Endothelial cell of umbilical vein (primary cell): Measurements from ENCODE around the gene NATD1. TPM values are rescaled to one million over a fixed set of nuclear protein-coding genes. Genes with fewer than 3 reads are reported as not detected.

Experiments used
- BruUV-seq: library from RNA; stranded (reverse); fragments of 400-500 nt; replicated peaks from 2 replicates; lab custom pipeline; 2021; lab: Mats Ljungman, UMichigan
- CTCF ChIA-PET: fragments of 300-600, 350-600 bp; sonication (Branson Sonifier 250); formaldehyde crosslinking; loops from one replicate; lab custom pipeline; 2021; ENCODE audit warnings: antibody characterized with exemption, inconsistent platforms; lab: Charles Lee
- POLR2A ChIA-PET: fragments of 300-600, 350-600 bp; sonication (Branson Sonifier 250); formaldehyde crosslinking; loops from one replicate; lab custom pipeline; 2021; ENCODE audit warnings: antibody characterized with exemption, inconsistent platforms; lab: Charles Lee
- DNase-seq: peaks from one replicate; pipeline ENCODE4 v3.0.0-alpha.2; 2011; ENCODE audit warnings: low read depth, low spot score
- FAIRE-seq: peaks from 2 replicates; lab custom pipeline; 2011; peaks lifted over from hg19 to GRCh38; lab: Jason Lieb, UNC
- H2AFZ ChIP-seq: 2 replicates; pipeline ENCODE4 v1.6.0; 2012; ENCODE audit warnings: low read depth, low read length, control low read depth, inconsistent platforms
- H3K27ac ChIP-seq: 2 replicates; pipeline ENCODE4 v1.5.1; 2011; ENCODE audit warnings: low read depth, mild to moderate bottlenecking, control low read depth, low read length, moderate library complexity; ENCODE audit not compliant: insufficient read depth
- H3K27me3 ChIP-seq, 2 experiments: 2 replicates each; pipeline versions ENCODE4 v1.6.0 to v1.6.1; 2011; ENCODE audit warnings: low read length in 2 of 2, mixed read lengths in 1 of 2; ENCODE audit not compliant: control insufficient read depth in 2 of 2, insufficient read depth in 2 of 2
- H3K36me3 ChIP-seq, 2 experiments: 2 replicates in 1 of 2; 3 replicates in 1 of 2; pipeline ENCODE4 v1.5.1; 2011; ENCODE audit warnings: low read length in 2 of 2, mild to moderate bottlenecking in 1 of 2, moderate library complexity in 1 of 2; ENCODE audit not compliant: control insufficient read depth in 2 of 2, insufficient read depth in 2 of 2; ENCODE audit errors: extremely low read depth in 1 of 2
- H3K4me1 ChIP-seq: 3 replicates; pipeline ENCODE4 v1.5.1; 2011; ENCODE audit warnings: mild to moderate bottlenecking, low read length; ENCODE audit not compliant: control insufficient read depth, insufficient read depth; ENCODE audit errors: extremely low read depth
- H3K4me2 ChIP-seq: 2 replicates; pipeline ENCODE4 v1.6.1; 2011; ENCODE audit warnings: low read length, control low read depth, mixed read lengths; ENCODE audit not compliant: insufficient read depth
- H3K4me3 ChIP-seq, 3 experiments: fragments of 200-600 bp in 1 of 3; sonication (generic), shearing (Covaris generic) in 1 of 3; replicated peaks in 1 of 3; 2 replicates each; pipeline ENCODE4 v1.5.1; 2011 to 2016; ENCODE audit warnings: control low read depth in 3 of 3, low read length in 3 of 3, mild to moderate bottlenecking in 2 of 3, inconsistent platforms in 1 of 3, low read depth in 1 of 3, moderate library complexity in 1 of 3; ENCODE audit not compliant: insufficient read depth in 1 of 3
- H3K79me2 ChIP-seq: 2 replicates; pipeline ENCODE4 v1.6.0; 2012; ENCODE audit warnings: low read length, inconsistent platforms; ENCODE audit not compliant: control insufficient read depth, insufficient read depth
- H3K9ac ChIP-seq: replicated peaks from 2 replicates; pipeline ENCODE3; 2011; ENCODE audit warnings: low read length, control low read depth; ENCODE audit not compliant: insufficient read depth; ENCODE audit errors: extremely low read depth
- H3K9me1 ChIP-seq: replicated peaks from 3 replicates; pipeline ENCODE4 v1.6.0; 2011; ENCODE audit warnings: mild to moderate bottlenecking, low read length; ENCODE audit not compliant: control insufficient read depth, insufficient read depth; ENCODE audit errors: extremely low read depth
- H3K9me3 ChIP-seq: replicated peaks from 2 replicates; pipeline ENCODE4 v1.5.1; 2012; ENCODE audit warnings: low read length, inconsistent platforms; ENCODE audit not compliant: control insufficient read depth, insufficient read depth
- H4K20me1 ChIP-seq: replicated peaks from 2 replicates; pipeline ENCODE3; 2011; ENCODE audit warnings: mild to moderate bottlenecking, low read length; ENCODE audit not compliant: control insufficient read depth, insufficient read depth; ENCODE audit errors: extremely low read depth
- EZH2 ChIP-seq: IDR thresholded peaks from 2 replicates; pipeline ENCODE4 v1.6.1; 2012; ENCODE audit warnings: borderline replicate concordance, low read depth, mild to moderate bottlenecking, moderate library complexity, low read length, inconsistent platforms; ENCODE audit not compliant: severe bottlenecking
- FOS ChIP-seq: IDR thresholded peaks from 2 replicates; pipeline ENCODE4 v1.6.1; 2011; ENCODE audit warnings: mild to moderate bottlenecking, low read length, moderate library complexity, borderline replicate concordance; ENCODE audit not compliant: insufficient read depth
- GATA2 ChIP-seq: IDR thresholded peaks from 2 replicates; pipeline ENCODE4 v1.7.0; 2011; ENCODE audit warnings: low read depth, mild to moderate bottlenecking, moderate library complexity, mixed read lengths, low read length; ENCODE audit not compliant: insufficient read length, insufficient read depth
- JUN ChIP-seq: IDR thresholded peaks from 2 replicates; pipeline ENCODE4 v1.6.1; 2011; ENCODE audit warnings: borderline replicate concordance, low read depth; ENCODE audit not compliant: insufficient read length, insufficient read depth
- MYC ChIP-seq: IDR thresholded peaks from one replicate; pipeline ENCODE4 v1.6.1; 2011; ENCODE audit warnings: mild to moderate bottlenecking, low read depth, low read length
- POLR2A ChIP-seq: IDR thresholded peaks from 2 replicates; pipeline ENCODE4 v1.6.1; 2012; ENCODE audit warnings: low read depth, mild to moderate bottlenecking, control low read depth, low read length
- POLR2AphosphoS5 ChIP-seq: IDR thresholded peaks from 2 replicates; pipeline ENCODE4 v1.6.1; 2012; ENCODE audit warnings: low read depth, mild to moderate bottlenecking, control low read depth, low read length, moderate library complexity; ENCODE audit not compliant: insufficient read depth
- dilution Hi-C: fragments of 300-500 bp; cut with MboI; formaldehyde crosslinking; loops from one replicate; pipeline ENCODE4 v1.15.0; 2019; ENCODE audit warnings: low sequenced_read_pairs; ENCODE audit not compliant: extremely low pct_ligation_motif_present
- intact Hi-C: fragments of 100-400 bp; cut with micrococcal nuclease; formaldehyde crosslinking; loops from one replicate; pipeline ENCODE4 v1.10.0; 2022
- polyA plus RNA-seq, 4 experiments: library from polyadenylated mRNA; depleted of rRNA in 3 of 4; stranded (reverse) in 3 of 4; unstranded in 1 of 4; fragments of >200 nt; gene quantifications; 2 replicates each; pipeline versions ENCODE4 v1.2.1 to v1.2.3, GENCODE V29; 2011 to 2012; ENCODE audit warnings: missing spikeins in 1 of 4
- total RNA-seq: library from RNA; stranded (reverse); gene quantifications from 2 replicates; pipeline ENCODE4 v1.2.3, GENCODE V29; 2021
- TF ChIP-seq, protein P1 (sequence below): IDR thresholded peaks from 2 replicates; pipeline ENCODE4 v1.6.1; 2011; ENCODE audit not compliant: insufficient read depth, insufficient read length
- TF ChIP-seq, protein P2 (sequence below), 2 donors: IDR thresholded peaks; 1 replicate in 1 of 2; 2 replicates in 1 of 2; pipeline ENCODE4 v1.5.1; 2011; ENCODE audit warnings: low read length in 2 of 2, mild to moderate bottlenecking in 2 of 2, moderate library complexity in 2 of 2, control low read depth in 1 of 2, inconsistent platforms in 1 of 2, low read depth in 1 of 2; ENCODE audit not compliant: insufficient read depth in 1 of 2; ENCODE audit errors: extremely low read depth in 1 of 2

Gene NATD1
- total and polyA plus RNA-seq, 2 donors (not counting 3 experiments of a cell fraction or from before 2014, with no cell fraction given) = 7.0 to 7.2 TPM

- FAIRE-seq (no peak), DNase-seq (no peak)
- no peaks in the 10 kb centered on the region for H4K20me1 ChIP-seq
- H3K79me2 ChIP-seq = no peaks in the 10 kb centered on the region
- H2AFZ ChIP-seq = no peak overlapping the region
- no TSS peak for BruUV-seq
- H3K36me3 ChIP-seq = no peaks in the 10 kb centered on the region
- H3K9ac ChIP-seq = no peak overlapping the region
- POLR2A ChIA-PET = interaction anchor here (0.6 kb wide), 1 partner anchor 15 kb away, joined by 5 read pairs; no protein-coding TSS in a partner anchor
- intact Hi-C loops (no loop called here), dilution Hi-C loops (no loop called here)
- H3K27me3 ChIP-seq = no peaks in the 10 kb centered on the region
- CTCF ChIA-PET = interaction anchor here (1.1 to 2.3 kb wide), 4 partner anchors 10 to 129 kb away, joined by 3 to 9 read pairs (median 6); no protein-coding TSS in a partner anchor
- no peak overlapping the region for H3K27ac ChIP-seq
- H3K4me3 ChIP-seq = no peak overlapping the region
- TF ChIP-seq, protein P1, sequence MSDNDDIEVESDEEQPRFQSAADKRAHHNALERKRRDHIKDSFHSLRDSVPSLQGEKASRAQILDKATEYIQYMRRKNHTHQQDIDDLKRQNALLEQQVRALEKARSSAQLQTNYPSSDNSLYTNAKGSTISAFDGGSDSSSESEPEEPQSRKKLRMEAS = no peak
- no peak for TF ChIP-seq POLR2A
- H3K9me1 ChIP-seq = no peaks in the 10 kb centered on the region
- no peaks in the 10 kb centered on the region for H3K9me3 ChIP-seq
- H3K4me2 ChIP-seq = no peak overlapping the region
- H3K4me1 ChIP-seq = peaks cover 8% of the 10 kb centered on the region
These were observed 4.0 kb downstream of the NATD1 start for GRCh38 chr17:21249086-21249795.

DNA sequence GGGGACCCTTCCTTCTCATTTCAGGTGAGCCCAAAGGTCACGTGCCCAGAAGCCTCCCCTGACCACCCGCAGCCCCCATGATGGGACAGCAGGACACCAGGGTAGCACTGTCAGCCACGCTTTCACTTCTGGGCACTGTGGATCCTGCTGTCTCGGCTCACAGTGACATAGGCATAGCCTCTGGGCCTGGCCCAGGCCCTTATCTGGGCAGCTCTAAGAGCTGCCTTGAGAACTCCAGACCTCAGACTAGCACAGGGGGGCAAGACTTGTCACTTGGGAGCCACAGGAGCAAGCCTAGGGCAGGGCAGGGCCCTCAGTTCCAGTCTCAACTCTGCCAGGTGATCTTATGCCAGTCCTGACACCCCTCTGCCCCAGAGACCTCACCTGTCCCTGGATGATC, 4.7 kb downstream of the NATD1 start:
- H3K36me3 ChIP-seq = no peaks in the 10 kb centered on the region
- H3K9me1 ChIP-seq = no peaks in the 10 kb centered on the region
- H3K9me3 ChIP-seq = no peaks in the 10 kb centered on the region
- no peaks in the 10 kb centered on the region for H3K79me2 ChIP-seq
- no peak overlapping the region for H2AFZ ChIP-seq
- intact Hi-C loops = no loop called here
- FAIRE-seq = no peak
- CTCF ChIA-PET = interaction anchor here (1.4 to 2.3 kb wide), 2 partner anchors 31 to 119 kb away, joined by 4 to 9 read pairs; no protein-coding TSS in a partner anchor
- POLR2A ChIA-PET = no interaction called here
- H4K20me1 ChIP-seq = no peaks in the 10 kb centered on the region
- no peaks in the 10 kb centered on the region for H3K27me3 ChIP-seq
- H3K9ac ChIP-seq = no peak overlapping the region
- H3K4me3 ChIP-seq = no peak overlapping the region
- dilution Hi-C loops = no loop called here
- peaks cover 5% of the 10 kb centered on the region for H3K4me1 ChIP-seq
- H3K27ac ChIP-seq = no peak overlapping the region
- H3K4me2 ChIP-seq = no peak overlapping the region
- no peak for DNase-seq
- BruUV-seq = no TSS peak
- TF ChIP-seq POLR2A (no peak), MYC (no peak), FOS (no peak), GATA2 (no peak), JUN (no peak), POLR2AphosphoS5 (no peak), EZH2 (no peak)
- TF ChIP-seq, protein P2, sequence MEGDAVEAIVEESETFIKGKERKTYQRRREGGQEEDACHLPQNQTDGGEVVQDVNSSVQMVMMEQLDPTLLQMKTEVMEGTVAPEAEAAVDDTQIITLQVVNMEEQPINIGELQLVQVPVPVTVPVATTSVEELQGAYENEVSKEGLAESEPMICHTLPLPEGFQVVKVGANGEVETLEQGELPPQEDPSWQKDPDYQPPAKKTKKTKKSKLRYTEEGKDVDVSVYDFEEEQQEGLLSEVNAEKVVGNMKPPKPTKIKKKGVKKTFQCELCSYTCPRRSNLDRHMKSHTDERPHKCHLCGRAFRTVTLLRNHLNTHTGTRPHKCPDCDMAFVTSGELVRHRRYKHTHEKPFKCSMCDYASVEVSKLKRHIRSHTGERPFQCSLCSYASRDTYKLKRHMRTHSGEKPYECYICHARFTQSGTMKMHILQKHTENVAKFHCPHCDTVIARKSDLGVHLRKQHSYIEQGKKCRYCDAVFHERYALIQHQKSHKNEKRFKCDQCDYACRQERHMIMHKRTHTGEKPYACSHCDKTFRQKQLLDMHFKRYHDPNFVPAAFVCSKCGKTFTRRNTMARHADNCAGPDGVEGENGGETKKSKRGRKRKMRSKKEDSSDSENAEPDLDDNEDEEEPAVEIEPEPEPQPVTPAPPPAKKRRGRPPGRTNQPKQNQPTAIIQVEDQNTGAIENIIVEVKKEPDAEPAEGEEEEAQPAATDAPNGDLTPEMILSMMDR (IDR thresholded peaks at IDR 0.05; ENCODE audit: extremely low read depth in 1 of 2, insufficient read depth in 1 of 2, low read depth in 1 of 2, low read length in 2 of 2) = no peak
- TF ChIP-seq, protein P1 = no peak
